ENCODE results near the gene SOX5.

Gene SOX5

DNA sequence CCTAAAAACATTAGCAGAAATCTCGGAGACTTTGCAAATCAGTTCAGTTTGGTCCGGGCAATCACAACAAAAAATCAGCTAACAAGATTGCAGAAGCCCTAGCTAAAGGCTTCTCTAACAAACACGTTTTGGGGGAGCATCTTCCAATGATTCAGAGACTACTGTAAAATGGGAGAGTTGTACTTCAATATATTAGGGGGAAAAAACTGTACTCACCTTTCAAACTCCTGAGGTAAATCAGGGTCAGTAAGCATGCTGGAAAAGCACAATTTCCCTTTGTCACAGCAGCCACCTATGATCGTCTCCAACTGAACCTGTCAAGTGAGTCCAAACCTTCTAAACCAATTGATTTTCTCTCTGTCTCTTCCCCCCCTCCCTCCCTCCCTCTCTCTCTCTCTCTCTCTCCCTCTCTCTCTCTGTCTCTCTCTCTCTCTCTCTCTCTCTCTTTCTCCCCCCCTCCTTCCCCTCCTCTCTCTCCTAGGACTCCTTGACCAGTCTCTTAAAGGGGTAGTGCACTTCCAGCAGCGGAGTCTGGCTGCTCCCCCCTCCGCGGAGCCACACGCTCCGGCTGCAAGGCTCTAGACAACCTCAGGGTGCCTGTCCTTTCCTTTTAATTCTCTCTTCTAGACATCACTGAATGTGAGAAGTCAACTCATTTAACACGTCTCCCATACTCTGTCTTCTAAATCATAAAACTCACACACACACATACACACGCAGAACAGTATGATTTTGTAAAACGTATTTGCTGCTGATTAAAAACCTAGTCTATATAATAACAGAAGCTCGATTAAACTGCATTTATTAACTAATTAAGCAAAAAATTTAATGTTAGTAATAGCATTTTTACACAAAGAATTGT, at the start of gene SOX5:
Gene SOX5, minus strand, starts transcription at position 323 of the 862 bp plus-strand sequence. Its CDS starts 69 bp downstream, at position 254.
- Mint-ChIP-seq H3K4me3 (no peak within 1 kb of the TSS), H3K27ac (no peak within 1 kb of the TSS), H3K9me3 (no peaks in the 10 kb centered on the region), H3K27me3 (ENCODE audit: low read depth) (peaks cover 2% of the 10 kb centered on the region), H3K4me1 (ENCODE audit: low read depth) (no peaks in the 10 kb centered on the region), H3K36me3 (ENCODE audit: low read depth) (no peaks in the 10 kb centered on the region)
- DNase-seq (ENCODE audit: low spot score) = no peak

DNA sequence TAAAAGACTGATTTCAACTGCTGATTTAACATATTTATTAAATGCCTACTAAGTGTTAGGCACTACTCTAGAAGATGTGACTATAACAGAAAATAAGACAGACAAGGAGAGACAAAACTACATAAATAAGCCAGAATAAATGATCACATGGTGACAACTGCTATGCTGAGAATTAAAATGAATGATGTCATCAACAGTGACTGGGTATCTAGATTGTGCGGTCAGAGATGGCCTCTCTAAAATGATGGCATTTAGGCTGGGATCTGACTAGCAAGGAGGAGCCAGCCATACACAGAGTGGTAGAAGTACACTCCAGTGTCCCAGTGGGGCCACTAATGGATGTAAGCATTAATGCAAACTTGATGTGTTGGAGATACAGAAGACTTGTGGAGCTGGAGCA, 37.6 kb upstream of the SOX5 start:
- H3K9me3 Mint-ChIP-seq = no peaks in the 10 kb centered on the region
- no peak overlapping the region for H3K27ac Mint-ChIP-seq
- H3K4me1 Mint-ChIP-seq (ENCODE audit: low read depth) = no peaks in the 10 kb centered on the region
- no peaks in the 10 kb centered on the region for H3K36me3 Mint-ChIP-seq (ENCODE audit: low read depth)
- no peaks in the 10 kb centered on the region for H3K27me3 Mint-ChIP-seq (ENCODE audit: low read depth)
- no peak overlapping the region for H3K4me3 Mint-ChIP-seq
- no peak for DNase-seq (ENCODE audit: low spot score)

DNA sequence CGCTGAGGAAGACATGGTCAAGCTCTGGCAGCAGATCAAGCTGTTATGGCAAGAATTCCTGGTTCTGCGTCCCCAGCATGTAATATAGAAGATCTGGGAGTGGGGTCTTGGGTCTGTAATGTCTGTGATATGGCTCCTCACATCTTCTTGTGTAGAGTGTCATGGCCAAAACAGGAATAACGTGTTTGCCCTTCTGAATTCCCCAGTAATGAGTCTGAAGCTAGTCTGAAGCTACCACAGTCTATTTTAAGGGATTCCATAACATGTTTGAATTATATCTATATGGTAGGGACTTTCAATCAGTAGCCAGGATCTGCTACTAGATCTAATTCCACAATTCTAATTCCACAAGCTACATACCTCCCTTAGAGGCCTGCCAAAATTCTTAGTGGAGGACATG, 31.4 kb upstream of the SOX5 start:
- Mint-ChIP-seq H3K4me1 (ENCODE audit: low read depth) (no peaks in the 10 kb centered on the region), H3K27ac (no peak overlapping the region)

DNA sequence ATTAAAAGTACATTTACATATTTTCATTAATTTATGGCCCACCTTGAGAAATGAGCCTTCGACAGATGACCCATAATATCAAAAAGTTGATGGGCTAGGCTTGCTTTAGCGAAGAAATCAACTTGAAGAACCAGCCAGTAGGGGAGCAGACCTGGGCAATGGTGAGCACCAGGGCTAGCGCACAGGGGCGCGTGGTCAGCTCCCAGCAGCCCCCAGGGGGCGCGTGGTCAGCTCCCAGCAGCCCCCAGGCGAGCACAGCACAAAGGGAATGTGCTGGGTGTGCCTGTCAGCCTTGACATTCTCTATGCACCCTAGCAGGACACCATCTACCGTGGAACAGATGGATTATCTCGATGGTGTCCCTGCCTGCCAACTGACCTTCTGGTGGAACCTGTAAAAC, 15.3 kb upstream of the SOX5 start:
- Mint-ChIP-seq H3K36me3 (ENCODE audit: low read depth) (no peaks in the 10 kb centered on the region), H3K4me3 (no peak overlapping the region), H3K9me3 (no peaks in the 10 kb centered on the region), H3K4me1 (ENCODE audit: low read depth) (no peaks in the 10 kb centered on the region), H3K27me3 (ENCODE audit: low read depth) (no peaks in the 10 kb centered on the region), H3K27ac (no peak overlapping the region)
- DNase-seq (ENCODE audit: low spot score) = no peak

More for the DNA sequence above, 31.4 kb upstream of the SOX5 start:
- Mint-ChIP-seq H3K27me3 (ENCODE audit: low read depth) (no peaks in the 10 kb centered on the region), H3K36me3 (ENCODE audit: low read depth) (no peaks in the 10 kb centered on the region), H3K9me3 (peaks cover 3% of the 10 kb centered on the region), H3K4me3 (no peak overlapping the region)
- no peak for DNase-seq (ENCODE audit: low spot score)

DNA sequence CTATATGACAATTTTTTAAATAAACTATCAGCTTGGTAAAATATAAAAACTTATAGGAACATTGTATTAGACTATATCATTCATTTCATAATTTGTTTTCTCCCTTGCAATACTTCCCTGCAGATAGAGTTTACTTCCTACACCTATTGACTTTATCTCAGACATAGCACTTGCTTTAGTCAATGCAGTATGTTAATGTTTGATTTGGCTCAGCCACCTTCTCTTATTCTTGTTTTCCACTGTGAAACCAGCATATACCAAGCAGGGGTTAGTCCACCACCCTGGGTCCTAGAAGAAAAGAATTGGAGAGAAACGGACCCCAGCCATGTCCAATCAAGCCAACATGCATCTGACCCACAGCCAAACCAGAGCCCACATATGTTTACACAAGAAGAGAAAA, 10.4 kb upstream of the SOX5 start:
- Mint-ChIP-seq H3K36me3 (ENCODE audit: low read depth) (no peaks in the 10 kb centered on the region), H3K9me3 (no peaks in the 10 kb centered on the region), H3K4me3 (no peak overlapping the region), H3K4me1 (ENCODE audit: low read depth) (no peaks in the 10 kb centered on the region), H3K27ac (no peak overlapping the region), H3K27me3 (ENCODE audit: low read depth) (no peaks in the 10 kb centered on the region)
- DNase-seq (ENCODE audit: low spot score) = no peak

DNA sequence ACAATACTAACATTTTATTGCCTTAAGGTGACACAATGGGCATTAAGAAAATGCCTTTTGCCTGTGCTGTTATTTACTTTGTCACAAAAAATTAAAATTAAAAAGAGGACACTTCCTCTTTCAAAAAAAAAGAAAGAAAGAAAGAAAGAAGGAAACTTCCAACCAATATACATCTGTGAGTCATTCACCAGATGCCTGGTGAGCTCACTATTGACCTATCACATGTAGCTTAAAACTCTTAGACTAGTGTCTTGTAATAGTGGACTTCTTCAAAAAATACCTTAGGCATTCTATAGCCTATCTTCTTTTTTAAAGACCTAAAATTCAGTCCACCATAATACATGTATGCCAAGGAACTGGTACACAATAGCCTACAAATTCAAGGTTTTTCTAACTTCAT, 4.9 kb upstream of the SOX5 start:
- Mint-ChIP-seq H3K4me3 (no peak overlapping the region), H3K27me3 (ENCODE audit: low read depth) (no peaks in the 10 kb centered on the region), H3K9me3 (no peaks in the 10 kb centered on the region), H3K36me3 (ENCODE audit: low read depth) (no peaks in the 10 kb centered on the region), H3K4me1 (ENCODE audit: low read depth) (no peaks in the 10 kb centered on the region), H3K27ac (no peak overlapping the region)
- DNase-seq (ENCODE audit: low spot score) = no peak

DNA sequence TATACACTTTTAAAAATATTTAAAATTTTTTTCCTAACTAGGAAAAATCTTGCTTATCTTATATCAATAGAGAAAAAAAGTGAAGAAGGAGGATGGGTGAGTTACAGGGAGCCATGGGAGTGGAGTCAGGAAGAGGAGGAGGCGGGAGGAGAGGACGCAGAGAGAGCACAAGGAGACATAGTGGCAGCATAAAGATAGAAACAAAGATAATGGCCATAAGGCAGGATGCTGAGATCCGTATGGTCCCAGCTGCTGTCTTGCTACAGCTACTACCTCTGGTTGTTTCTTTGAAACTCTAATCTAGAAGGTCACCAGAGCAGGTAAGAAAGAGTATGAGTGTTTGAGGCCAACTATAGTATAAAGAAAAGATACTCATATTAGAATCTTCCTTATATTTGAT, 2.6 kb upstream of the SOX5 start:
- no peak overlapping the region for H3K4me3 Mint-ChIP-seq
- H3K27ac Mint-ChIP-seq = no peak overlapping the region
- no peaks in the 10 kb centered on the region for H3K36me3 Mint-ChIP-seq (ENCODE audit: low read depth)
- H3K4me1 Mint-ChIP-seq (ENCODE audit: low read depth) = no peaks in the 10 kb centered on the region
- no peak for DNase-seq (ENCODE audit: low spot score)
- peaks cover 2% of the 10 kb centered on the region for H3K27me3 Mint-ChIP-seq (ENCODE audit: low read depth)
- H3K9me3 Mint-ChIP-seq = no peaks in the 10 kb centered on the region

DNA sequence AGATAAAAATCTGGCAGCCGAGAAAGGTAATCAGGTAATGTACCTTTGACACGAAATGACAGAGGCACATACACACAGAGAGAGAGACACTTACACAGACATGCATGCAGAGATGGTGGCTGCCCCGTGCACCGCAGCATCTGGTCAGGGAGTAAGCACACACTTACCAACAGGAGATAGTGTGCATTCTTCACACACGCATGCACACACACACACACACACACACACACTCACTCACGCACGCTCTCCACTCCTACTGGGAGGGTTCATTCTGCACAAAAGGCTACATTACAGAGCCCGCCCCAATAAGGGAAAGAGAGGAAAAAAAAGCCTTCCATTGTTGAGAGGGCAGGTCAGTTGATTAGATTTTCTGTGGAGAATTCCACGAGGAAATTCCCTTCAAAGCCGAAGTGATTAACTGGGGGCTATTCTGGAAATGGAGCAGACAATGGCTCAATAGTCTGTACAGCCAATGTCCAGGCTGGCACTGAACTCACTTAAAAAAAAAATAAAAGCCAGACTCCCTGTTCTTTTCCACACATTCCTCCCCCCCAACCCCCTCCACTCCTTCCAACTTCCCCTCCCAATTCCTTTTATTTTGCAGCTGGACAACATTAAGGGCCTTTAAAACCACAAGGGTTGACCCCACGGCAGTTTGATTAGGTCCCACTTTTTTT, 1.4 kb upstream of the SOX5 start:
- Mint-ChIP-seq H3K27me3 (ENCODE audit: low read depth) (peaks cover 2% of the 10 kb centered on the region), H3K27ac (no peak overlapping the region), H3K9me3 (no peaks in the 10 kb centered on the region), H3K36me3 (ENCODE audit: low read depth) (no peaks in the 10 kb centered on the region), H3K4me3 (no peak overlapping the region), H3K4me1 (ENCODE audit: low read depth) (no peaks in the 10 kb centered on the region)
- no peak for DNase-seq (ENCODE audit: low spot score)

DNA sequence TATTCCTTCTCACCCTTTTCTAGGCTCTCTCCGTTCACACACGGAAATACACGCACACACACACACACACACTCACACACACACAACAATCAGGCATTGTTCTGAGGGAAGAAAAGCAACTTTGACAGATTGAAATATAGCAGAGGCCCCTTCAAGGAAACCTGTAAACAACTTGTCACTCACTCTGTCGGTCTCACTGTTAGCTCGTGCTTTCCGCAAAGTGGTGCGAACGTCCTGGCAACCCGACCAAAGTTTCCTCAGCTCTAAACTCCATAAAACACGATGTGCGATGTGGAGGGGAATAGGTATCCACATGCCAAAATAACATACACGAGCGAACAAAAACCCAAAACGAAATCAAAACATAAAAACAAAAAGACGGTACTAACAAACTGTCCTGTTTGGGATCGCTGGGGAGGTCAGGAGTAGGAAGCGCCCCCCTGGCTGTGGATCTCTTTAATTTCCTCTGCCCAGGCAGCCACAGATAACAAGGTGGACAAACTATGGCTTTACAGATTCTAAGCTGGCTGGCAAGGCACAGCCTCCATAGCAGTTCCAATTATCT, 822 bp upstream of the SOX5 start:
- Mint-ChIP-seq H3K36me3 (ENCODE audit: low read depth) (no peaks in the 10 kb centered on the region), H3K4me3 (no peak overlapping the region), H3K27me3 (ENCODE audit: low read depth) (peaks cover 2% of the 10 kb centered on the region), H3K4me1 (ENCODE audit: low read depth) (no peaks in the 10 kb centered on the region), H3K27ac (no peak overlapping the region), H3K9me3 (no peaks in the 10 kb centered on the region)
- DNase-seq (ENCODE audit: low spot score) = no peak

DNA sequence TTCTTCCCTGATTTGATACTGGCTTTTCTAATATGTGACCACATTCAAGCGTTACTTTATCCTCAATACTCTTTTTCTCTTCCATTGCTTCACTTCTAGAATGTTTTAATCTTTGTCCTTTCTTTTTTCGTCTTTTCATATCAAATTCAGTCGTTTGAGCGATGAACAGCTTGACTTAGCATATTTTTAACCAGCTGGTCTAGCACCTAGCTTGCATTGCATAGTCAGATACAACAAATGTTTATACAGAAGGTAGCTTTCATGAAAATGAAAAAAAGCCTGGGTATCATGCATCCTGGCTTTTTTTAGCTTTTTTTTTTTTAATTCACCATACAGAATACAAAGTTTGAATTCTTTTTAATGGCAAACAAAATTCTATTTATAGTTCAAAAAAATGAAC, 1.2 kb downstream of the SOX5 start:
- Mint-ChIP-seq H3K4me3 (no peak overlapping the region), H3K27ac (no peak overlapping the region), H3K27me3 (ENCODE audit: low read depth) (peaks cover 2% of the 10 kb centered on the region), H3K9me3 (no peaks in the 10 kb centered on the region), H3K36me3 (ENCODE audit: low read depth) (no peaks in the 10 kb centered on the region), H3K4me1 (ENCODE audit: low read depth) (no peaks in the 10 kb centered on the region)
- DNase-seq (ENCODE audit: low spot score) = no peak

DNA sequence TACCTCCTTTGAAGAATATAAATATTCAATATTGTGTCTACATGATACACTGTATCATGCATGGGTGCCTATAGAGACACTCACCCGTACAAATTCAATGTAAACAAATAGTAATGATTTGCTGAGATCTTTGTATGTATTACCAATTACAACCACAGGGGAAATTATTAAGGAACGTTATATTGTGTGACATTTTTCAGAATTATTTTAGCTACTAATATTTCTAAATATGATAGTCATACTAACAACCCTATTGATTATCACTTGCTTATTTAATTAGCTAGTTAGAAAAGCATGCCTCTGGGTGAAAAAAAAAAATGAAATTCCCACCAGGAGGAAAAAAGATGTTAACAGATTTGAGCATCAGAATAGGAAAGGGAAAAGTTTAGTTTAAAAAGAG, 2.1 kb downstream of the SOX5 start:
- Mint-ChIP-seq H3K4me3 (no peak overlapping the region), H3K36me3 (ENCODE audit: low read depth) (no peaks in the 10 kb centered on the region), H3K4me1 (ENCODE audit: low read depth) (no peaks in the 10 kb centered on the region), H3K27me3 (ENCODE audit: low read depth) (peaks cover 2% of the 10 kb centered on the region), H3K27ac (no peak overlapping the region), H3K9me3 (no peaks in the 10 kb centered on the region)
- DNase-seq (ENCODE audit: low spot score) = no peak

DNA sequence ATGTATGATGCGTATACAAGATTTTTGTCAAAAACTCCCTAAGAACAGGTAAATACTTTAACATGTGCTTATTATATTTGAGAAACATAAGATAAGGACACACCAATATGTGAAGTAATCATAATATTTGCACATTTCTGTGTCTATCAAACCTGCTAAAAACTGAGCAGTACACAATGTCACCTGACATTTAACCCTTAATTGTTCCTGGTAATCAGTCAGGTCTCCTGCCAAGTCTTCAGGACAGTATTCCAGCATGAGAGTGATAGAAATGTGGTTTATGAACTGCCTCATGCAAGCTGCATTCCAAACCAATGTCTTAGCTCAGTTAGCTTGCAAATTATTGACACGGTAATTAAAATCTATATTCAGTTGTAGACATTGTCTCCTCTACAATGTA, 4.2 kb downstream of the SOX5 start:
- no peaks in the 10 kb centered on the region for H3K36me3 Mint-ChIP-seq (ENCODE audit: low read depth)
- H3K9me3 Mint-ChIP-seq = no peaks in the 10 kb centered on the region
- peaks cover 2% of the 10 kb centered on the region for H3K27me3 Mint-ChIP-seq (ENCODE audit: low read depth)
- no peak overlapping the region for H3K27ac Mint-ChIP-seq
- H3K4me3 Mint-ChIP-seq = no peak overlapping the region
- DNase-seq (ENCODE audit: low spot score) = no peak
- no peaks in the 10 kb centered on the region for H3K4me1 Mint-ChIP-seq (ENCODE audit: low read depth)

DNA sequence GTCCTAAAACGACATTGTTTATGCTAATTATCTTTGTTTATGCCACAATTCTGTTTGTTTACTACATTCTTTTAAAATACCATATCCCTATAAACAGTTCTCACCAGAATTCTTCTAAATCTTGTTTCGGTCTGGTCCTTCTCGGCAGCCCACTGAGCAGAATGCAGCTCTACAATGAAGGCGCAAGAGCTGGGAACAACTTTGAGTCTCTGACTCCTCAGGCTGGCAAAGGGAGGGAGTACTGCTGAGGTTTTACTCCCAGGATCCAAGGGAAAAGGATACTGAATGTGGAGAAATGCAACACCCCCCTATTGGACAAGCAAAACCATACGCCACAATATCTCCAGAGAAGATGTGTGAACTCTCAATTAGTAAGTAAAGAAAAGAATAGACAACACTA, 5.4 kb downstream of the SOX5 start:
- Mint-ChIP-seq H3K9me3 (no peaks in the 10 kb centered on the region), H3K27ac (no peak overlapping the region), H3K4me3 (no peak overlapping the region), H3K36me3 (ENCODE audit: low read depth) (no peaks in the 10 kb centered on the region), H3K27me3 (ENCODE audit: low read depth) (peaks cover 2% of the 10 kb centered on the region), H3K4me1 (ENCODE audit: low read depth) (no peaks in the 10 kb centered on the region)
- no peak for DNase-seq (ENCODE audit: low spot score)

DNA sequence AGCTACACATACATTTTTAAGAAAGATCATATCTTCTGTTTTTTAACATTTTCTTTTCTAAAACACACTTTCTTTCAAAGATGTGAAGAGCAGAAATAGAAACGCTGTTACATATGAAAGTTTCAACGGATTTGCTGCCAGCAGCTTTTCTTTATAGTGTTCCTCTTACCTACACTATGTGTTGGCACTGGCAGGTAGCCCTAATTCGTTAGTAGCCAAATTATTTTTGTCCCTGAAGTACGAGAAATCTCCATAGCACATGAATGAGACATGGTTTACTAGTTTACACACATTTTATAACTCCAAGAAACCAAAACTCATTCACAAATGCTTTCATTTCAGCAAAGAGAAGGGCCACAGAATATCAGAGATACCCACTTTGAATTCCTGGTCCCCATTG, 6.6 kb downstream of the SOX5 start:
- Mint-ChIP-seq H3K9me3 (no peaks in the 10 kb centered on the region), H3K27ac (no peak overlapping the region), H3K27me3 (ENCODE audit: low read depth) (peaks cover 2% of the 10 kb centered on the region), H3K4me3 (no peak overlapping the region), H3K36me3 (ENCODE audit: low read depth) (no peaks in the 10 kb centered on the region), H3K4me1 (ENCODE audit: low read depth) (no peaks in the 10 kb centered on the region)
- DNase-seq (ENCODE audit: low spot score) = no peak
